ENCODE results near the gene MSX1. TPM values are rescaled to one million over a fixed set of nuclear protein-coding genes. Genes with fewer than 3 reads are reported as not detected.

The MSX1 gene
- total and polyA plus RNA-seq, 9 donors = 2.2 to 4.5 (median 4.0) TPM

- Histone ChIP-seq H3K36me3 (no peaks in the 10 kb centered on the region), H3K27me3 (no peaks in the 10 kb centered on the region), H3K4me3 (no peak overlapping the region), H3K27ac (no peak overlapping the region), H3K4me1 (ENCODE audit: insufficient read depth) (no peaks in the 10 kb centered on the region), H3K9me3 (no peaks in the 10 kb centered on the region)
- intact Hi-C loops (cut with DNase I) = no loop called here
- 50 to 63% (median 59%) methylated on average over 2 of the region's 2 CpGs for WGBS, 3 donors
- TF ChIP-seq EP300 (IDR thresholded peaks at IDR 0.05) (no peak), POLR2A (IDR thresholded peaks at IDR 0.05) (no peak), CTCF (IDR thresholded peaks at IDR 0.05) (no peak)
- no peak for DNase-seq
Observed at GRCh38 chr4:4829837-4830236, 29.6 kb upstream of the MSX1 start.

- H3K4me3 ChIP-seq = no peak overlapping the region
- H3K9me3 ChIP-seq = no peaks in the 10 kb centered on the region
- no peak for DNase-seq
- no peak overlapping the region for H3K27ac ChIP-seq
- H3K27me3 ChIP-seq = no peaks in the 10 kb centered on the region
- H3K4me1 ChIP-seq (ENCODE audit: insufficient read depth) = no peaks in the 10 kb centered on the region
- WGBS, 3 donors = 87 to 91% (median 91%) methylated on average over 7 of the region's 7 CpGs
- TF ChIP-seq POLR2A (IDR thresholded peaks at IDR 0.05) (no peak), CTCF (IDR thresholded peaks at IDR 0.05) (no peak), EP300 (IDR thresholded peaks at IDR 0.05) (no peak)
- intact Hi-C loops (cut with DNase I) = no loop called here
- H3K36me3 ChIP-seq = no peaks in the 10 kb centered on the region
Observed at GRCh38 chr4:4831266-4831665, 28.2 kb upstream of the MSX1 start.

GRCh38 chr4:4831825-4832224, 27.6 kb upstream of the MSX1 start:
- WGBS, 3 donors = 84 to 88% (median 87%) methylated on average over 6 of the region's 6 CpGs
- TF ChIP-seq CTCF (IDR thresholded peaks at IDR 0.05) (no peak), POLR2A (IDR thresholded peaks at IDR 0.05) (no peak), EP300 (IDR thresholded peaks at IDR 0.05) (no peak)
- intact Hi-C loops (cut with DNase I) = no loop called here
- no peak overlapping the region for H3K27ac ChIP-seq
- DNase-seq = no peak
- no peaks in the 10 kb centered on the region for H3K27me3 ChIP-seq
- no peak overlapping the region for H3K4me3 ChIP-seq
- no peaks in the 10 kb centered on the region for H3K4me1 ChIP-seq (ENCODE audit: insufficient read depth)
- H3K36me3 ChIP-seq = no peaks in the 10 kb centered on the region
- H3K9me3 ChIP-seq = no peaks in the 10 kb centered on the region

GRCh38 chr4:4836044-4836443, 23.4 kb upstream of the MSX1 start:
- no peaks in the 10 kb centered on the region for H3K9me3 ChIP-seq
- H3K4me3 ChIP-seq = no peak overlapping the region
- no peaks in the 10 kb centered on the region for H3K36me3 ChIP-seq
- no peak overlapping the region for H3K27ac ChIP-seq
- no peaks in the 10 kb centered on the region for H3K4me1 ChIP-seq (ENCODE audit: insufficient read depth)
- DNase-seq = no peak
- intact Hi-C loops (cut with DNase I) = no loop called here
- TF ChIP-seq CTCF (IDR thresholded peaks at IDR 0.05) = no peak
- TF ChIP-seq POLR2A (IDR thresholded peaks at IDR 0.05) = no peak
- no peak for TF ChIP-seq EP300 (IDR thresholded peaks at IDR 0.05)
- WGBS, 3 donors = 76 to 85% (median 80%) methylated on average over 3 of the region's 3 CpGs
- no peaks in the 10 kb centered on the region for H3K27me3 ChIP-seq

- TF ChIP-seq EP300 (IDR thresholded peaks at IDR 0.05) (no peak), POLR2A (IDR thresholded peaks at IDR 0.05) (no peak), CTCF (IDR thresholded peaks at IDR 0.05) (no peak)
- 51 to 56% (median 54%) methylated on average over 2 of the region's 2 CpGs for whole genome bisulfite sequencing, 3 donors
- DNase-seq = no peak
Observed at GRCh38 chr4:4837316-4837715, 22.1 kb upstream of the MSX1 start.

More at GRCh38 chr4:4837316-4837715, 22.1 kb upstream of the MSX1 start:
- Histone ChIP-seq H3K4me1 (ENCODE audit: insufficient read depth) (no peaks in the 10 kb centered on the region), H3K9me3 (no peaks in the 10 kb centered on the region), H3K4me3 (no peak overlapping the region), H3K27me3 (no peaks in the 10 kb centered on the region), H3K36me3 (no peaks in the 10 kb centered on the region), H3K27ac (no peak overlapping the region)
- intact Hi-C loops (cut with DNase I) = no loop called here

Data from ovary (tissue), 9 donors.